ENCODE measurements around the gene SYNPO2. TPM values are rescaled to one million over a fixed set of nuclear protein-coding genes. Genes with fewer than 3 reads are reported as not detected.
"Not testable (repeated sequence)": the region's sequence is repeated elsewhere in the genome, so short reads cannot be mapped to it uniquely, and the experiment has no call there.

The SYNPO2 gene
- total RNA-seq, 1 donor from 2014 or later, result 0.47 TPM

DNA sequence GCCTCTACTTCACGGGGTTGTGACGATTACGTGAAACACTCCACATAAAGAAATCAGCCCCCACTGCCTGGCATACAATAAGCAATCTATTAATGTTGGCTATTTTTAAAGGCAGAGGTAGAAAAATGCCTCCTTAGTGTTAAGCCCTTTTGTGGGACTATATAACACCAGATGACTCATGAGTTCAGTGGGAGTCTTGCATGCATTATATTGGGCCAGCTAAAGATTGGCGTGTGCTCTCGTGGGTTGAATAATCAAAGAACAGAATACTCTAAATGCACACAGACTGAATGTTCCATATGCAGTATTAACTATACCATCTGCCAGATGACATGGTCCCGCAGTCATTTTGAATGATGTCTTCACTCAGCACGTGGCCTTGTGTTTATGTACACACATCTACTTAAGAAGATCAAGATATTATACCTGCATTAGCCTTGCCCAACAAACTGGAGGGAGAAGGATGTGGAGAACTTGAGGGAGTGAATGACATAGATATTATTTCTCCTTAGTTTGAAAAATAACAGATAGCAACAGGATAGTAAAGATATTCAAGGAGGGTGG, 162.0 kb downstream of the SYNPO2 start:
- DNase-seq (ENCODE audit: extremely low read depth, low read depth, low spot score), result no peak

DNA sequence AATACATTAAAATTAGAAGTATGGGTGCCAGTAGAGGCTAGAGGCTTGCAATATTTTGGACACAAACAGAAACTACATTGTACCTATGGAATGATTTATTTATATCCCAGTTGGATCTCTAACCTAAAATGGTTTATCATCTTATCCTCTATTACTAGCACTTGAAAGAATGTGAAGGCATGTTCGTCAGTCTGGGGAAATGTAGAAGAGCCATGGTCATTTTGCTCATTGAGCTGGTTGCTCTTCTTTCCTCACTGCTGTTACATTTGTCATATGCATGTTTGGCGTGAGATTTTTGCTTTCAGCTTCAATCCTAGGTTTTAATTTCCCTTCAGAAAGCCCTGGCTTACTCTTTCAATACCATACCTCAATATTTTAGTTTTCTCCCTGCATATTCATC, 164.6 kb downstream of the SYNPO2 start:
- DNase-seq (ENCODE audit: extremely low read depth, low read depth, low spot score), result no peak

DNA sequence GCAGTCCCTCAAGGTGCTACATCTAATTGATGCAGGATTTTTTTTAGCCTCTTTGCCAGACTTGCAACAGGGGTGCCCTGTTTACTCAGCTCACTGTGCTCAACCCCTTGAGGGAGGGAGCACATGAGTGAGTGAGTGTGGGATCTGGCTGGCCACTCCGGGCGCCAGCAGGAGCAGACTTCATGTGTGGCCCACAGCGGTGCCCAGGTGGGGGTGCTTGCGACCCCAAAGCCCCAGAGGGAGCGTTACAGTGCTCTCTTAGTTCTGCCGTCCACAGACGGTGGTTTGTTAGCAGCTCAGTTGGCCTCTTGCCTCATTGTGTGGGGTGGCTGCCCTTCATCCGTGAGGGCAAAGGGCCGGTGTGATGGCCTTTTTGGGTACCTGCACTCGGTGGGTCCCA, 165.3 kb downstream of the SYNPO2 start:
- DNase-seq (ENCODE audit: extremely low read depth, low read depth, low spot score), result no peak

DNA sequence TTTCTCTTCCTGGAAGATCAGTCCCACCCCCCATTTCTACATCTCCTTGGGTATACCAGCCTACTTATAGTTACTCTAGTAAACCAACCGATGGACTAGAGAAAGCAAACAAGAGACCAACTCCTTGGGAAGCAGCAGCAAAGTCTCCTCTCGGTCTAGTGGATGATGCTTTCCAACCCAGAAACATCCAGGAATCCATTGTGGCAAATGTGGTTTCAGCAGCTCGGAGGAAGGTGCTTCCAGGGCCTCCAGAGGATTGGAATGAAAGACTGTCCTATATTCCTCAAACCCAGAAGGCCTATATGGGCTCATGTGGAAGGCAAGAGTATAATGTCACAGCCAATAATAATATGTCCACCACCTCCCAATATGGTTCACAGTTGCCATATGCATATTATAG, 168.8 kb downstream of the SYNPO2 start:
- no peak for DNase-seq (ENCODE audit: extremely low read depth, low read depth, low spot score)

DNA sequence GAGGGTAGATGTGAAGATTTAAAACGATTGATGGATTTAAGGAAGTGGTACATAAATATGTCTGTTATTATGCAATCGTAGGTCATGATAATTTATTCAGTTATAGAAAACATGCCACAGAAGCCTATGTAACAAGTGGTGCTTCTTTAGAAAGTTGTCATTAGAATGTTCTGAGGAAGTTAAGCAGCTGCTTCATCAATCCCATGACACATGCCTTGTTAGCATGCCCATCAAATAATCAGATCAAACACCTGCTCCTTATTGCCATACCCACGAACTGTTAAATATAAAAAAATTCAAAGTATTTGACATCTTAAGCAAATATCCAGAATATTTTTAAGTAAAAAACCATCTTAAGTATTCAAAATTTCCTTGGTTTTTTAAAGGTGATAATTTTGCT, 170.6 kb downstream of the SYNPO2 start:
- DNase-seq (ENCODE audit: extremely low read depth, low read depth, low spot score), result no peak

DNA sequence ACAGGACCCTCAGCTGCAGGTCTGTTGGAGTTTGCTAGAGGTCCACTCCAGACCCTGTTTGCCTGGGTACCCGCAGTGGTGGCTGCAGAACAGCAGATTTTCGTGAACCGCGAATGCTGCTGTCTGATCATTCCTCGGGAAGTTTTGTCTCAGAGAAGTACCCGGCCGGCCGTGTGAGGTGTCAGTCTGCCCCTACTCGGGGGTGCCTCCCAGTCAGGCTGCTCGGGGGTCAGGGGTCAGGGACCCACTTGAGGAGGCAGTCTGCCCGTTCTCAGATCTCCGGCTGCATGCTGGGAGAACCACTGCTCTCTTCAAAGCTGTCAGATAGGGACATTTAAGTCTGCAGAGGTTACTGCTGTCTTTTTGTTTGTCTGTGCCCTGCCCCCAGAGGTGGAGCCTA, 178.5 kb downstream of the SYNPO2 start:
- DNase-seq (ENCODE audit: extremely low read depth, low read depth, low spot score), result not testable (repeated sequence)

DNA sequence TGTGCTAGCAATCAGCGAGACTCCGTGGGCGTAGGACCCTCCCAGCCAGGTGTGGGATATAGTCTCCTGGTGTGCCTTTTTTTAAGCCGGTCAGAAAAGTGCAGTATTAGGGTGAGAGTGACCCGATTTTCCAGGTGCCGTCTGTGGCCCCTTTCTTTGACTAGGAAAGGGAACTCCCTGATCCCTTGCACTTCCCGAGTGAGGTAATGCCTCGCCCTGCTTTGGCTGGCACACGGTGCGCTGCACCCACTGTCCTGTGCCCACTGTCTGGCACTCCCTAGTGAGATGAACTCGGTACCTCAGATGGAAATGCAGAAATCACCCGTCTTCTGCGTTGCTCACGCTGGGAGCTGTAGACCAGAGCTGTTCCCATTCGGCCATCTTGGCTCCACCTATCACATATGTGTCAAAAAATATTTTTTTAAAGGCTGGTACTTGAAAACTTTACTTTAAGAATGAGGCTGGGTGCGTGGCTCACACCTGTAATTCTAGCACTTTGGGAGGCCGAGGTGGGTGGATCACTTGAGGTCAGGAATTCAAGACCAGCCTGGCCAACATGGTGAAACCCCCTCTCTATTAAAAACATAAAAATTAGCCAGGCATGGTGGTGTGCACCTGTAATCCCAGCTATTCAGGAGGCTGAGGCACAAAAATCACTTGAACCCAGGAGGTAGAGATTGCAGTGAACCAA, 179.2 kb downstream of the SYNPO2 start:
- DNase-seq (ENCODE audit: extremely low read depth, low read depth, low spot score), result not testable (repeated sequence)

DNA sequence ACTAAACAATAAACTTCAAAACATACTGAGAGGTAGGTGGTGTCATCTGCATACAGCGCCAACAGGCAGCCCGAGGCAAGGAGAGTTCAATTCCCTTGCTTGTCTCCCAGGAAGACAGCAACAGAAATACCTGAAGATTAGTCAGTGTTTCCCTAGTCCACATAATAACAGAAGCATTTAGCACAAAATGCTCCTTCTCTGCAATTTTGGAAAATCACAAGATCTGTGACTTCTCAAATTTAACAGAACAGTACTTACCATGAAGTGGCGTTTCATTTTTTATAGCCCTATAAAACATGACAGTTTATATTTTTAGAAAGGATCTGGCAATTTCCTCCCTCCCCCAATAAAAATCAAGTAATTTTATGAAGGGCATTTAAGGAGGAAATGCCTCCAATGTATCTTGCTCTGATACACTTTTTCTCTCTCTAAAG, 179.9 kb downstream of the SYNPO2 start:
- no peak for DNase-seq (ENCODE audit: extremely low read depth, low read depth, low spot score)

DNA sequence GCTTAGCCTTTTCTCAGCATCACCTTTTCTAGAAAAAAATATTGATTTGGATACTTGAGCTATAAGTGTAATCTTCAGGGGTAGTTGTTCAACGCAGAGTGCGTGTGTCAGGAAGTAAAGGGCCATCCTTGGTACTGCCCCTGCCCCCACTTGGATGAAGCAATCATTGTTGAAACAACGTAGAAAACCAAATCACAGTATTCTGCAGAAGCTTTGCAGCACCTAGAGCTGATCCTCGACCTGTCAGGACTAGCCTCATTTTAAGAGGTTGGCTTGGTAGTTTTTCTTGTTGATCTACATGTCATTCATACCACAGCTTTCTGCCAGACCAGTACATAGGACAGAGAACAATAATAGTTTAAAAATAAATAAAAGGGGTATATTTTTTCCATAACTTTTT, 181.6 kb downstream of the SYNPO2 start:
- DNase-seq (ENCODE audit: extremely low read depth, low read depth, low spot score), result no peak

DNA sequence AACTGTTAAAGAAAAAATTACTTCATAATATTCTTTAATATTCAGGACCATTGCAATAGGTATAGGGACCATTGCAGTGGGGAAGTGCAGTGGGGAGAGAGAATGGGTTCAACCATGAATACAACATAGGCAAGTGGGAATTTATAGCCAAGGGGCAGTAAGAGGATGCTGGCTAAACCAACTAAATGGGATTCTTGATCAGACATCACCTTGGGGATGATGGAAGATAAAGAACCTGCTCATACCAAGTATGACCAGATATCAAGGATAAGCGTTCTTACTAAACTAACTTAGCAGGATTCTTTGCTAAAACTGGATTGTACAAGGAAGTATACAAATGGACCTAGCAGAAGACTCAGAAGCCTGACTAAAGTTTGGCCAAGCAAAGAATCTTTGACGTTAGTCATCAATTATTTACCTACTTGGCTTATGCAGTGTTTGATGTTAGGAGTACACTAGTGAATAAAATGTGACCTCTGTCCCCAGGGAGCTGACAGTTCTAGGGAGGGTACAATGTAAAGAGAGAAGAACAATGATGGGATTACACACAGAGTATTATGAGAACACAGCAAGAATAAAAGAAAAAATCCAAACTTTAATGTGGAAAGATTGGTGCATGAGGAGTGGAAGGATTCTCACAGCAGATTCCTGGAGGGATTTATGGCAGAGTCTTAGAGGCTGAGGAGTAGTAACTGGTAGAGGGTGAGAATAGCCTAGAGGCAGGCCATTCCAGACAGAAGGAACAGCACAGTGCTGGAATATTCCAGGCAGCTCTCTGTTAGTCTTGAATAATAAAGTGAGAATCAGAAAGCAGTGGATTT, 192.3 kb downstream of the SYNPO2 start:
- no peak for DNase-seq (ENCODE audit: extremely low read depth, low read depth, low spot score)

DNA sequence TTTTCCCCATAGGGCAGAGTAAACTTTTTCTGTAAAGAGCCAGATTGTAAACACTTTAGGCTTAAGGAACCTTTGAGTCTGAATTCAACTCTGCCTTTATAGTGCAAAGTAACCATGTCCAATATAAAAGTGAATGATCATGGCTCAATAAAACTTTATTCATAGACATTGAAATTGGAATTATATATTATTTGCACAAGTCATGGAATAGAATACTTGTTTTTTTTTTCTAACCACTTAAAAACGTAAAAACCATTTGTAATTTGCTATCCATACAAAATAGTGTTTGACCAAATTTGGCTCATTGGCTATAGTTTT, 192.8 kb downstream of the SYNPO2 start:
- DNase-seq (ENCODE audit: extremely low read depth, low read depth, low spot score), result no peak

DNA sequence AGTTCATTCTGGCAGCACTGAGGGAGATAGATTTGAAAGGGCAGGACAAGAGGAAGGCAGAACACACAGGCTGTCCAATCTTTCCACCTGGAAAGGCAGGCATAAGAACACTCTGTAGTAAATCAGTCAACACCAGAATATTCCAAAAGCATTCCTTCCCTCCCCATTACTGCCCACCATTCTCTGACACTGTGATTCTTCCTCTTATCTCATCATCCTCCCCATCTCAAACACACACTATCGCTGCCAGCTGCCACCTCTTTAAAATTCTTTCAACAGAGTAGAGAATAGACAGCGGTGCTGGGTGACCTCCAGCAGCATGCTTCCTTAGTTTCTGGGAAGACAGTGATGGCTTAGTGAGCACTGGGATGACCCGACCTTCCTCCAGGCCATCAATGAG, 193.3 kb downstream of the SYNPO2 start:
- DNase-seq (ENCODE audit: extremely low read depth, low read depth, low spot score), result no peak

DNA sequence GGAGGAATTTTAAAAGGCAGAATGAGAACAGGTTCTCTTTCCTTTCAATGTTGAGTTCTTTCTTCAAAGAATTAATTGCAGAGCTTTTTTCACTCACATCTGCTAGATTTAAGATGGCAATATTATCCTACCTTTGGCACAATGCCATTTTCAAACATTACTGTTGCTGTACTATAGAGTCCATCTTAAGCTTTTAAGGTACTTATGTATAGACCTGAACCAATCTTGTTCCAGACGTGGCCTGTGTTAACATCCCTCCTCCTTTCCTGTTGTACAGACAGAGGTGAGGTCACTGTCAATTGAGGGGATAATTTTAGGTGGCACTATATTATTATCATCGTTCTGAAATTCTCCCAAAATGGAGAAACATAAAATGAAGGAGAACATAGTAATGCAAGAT, 194.0 kb downstream of the SYNPO2 start:
- DNase-seq (ENCODE audit: extremely low read depth, low read depth, low spot score), result no peak

DNA sequence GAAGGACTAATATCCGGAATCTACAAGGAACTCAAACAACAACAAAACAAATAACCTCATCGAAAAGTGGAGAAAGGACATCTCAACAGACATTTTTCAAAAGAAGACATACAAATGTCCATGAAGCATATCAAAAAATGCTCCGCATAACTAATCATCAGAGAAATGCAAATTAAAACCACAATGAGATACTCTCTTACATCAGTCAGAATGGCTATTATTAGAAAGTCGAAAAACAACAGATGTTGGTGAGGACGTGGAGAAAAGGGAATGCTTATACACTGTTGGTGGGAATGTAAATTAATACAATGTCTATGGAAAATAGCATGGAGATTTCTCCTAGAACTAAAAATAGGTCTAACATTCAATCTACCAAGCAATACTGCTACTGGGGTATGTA, 195.9 kb downstream of the SYNPO2 start:
- no peak for DNase-seq (ENCODE audit: extremely low read depth, low read depth, low spot score)

DNA sequence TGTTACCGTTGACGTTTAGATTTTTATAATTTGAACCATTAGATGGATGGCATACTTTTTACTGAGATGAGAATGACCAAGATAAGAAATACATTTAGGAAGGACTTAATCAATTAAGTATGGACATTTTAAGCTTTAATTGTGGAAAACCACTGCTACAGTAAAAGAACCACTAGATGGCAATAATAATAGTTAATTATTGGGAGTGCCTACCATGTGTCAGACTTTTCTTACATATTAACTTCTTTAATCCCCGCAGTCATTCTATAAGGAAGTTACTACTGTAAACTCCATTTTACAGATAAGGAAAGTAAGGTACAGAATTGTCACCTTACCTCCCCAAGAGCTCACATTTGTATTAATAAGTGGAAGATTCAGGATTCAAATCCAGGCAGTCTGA, 198.5 kb downstream of the SYNPO2 start:
- no peak for DNase-seq (ENCODE audit: extremely low read depth, low read depth, low spot score)

DNA sequence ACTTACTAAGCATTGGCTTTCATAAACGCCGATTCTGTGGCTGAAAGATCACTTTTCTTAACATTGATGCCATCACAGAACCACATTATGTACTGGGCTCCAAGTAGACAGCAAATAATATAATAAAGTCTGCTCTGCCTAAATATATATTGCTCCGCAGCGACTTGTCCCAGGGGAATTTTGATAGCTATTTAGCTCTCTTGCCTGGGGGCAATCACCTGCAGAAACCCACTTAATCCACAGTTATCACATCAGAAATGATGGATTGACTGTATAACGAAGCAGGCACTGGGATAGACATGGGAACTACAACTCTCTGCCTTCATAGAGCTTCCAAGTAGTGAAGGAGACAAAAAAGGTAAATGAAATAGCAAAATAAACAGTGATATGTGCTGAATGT, 199.0 kb downstream of the SYNPO2 start:
- no peak for DNase-seq (ENCODE audit: extremely low read depth, low read depth, low spot score)

DNA sequence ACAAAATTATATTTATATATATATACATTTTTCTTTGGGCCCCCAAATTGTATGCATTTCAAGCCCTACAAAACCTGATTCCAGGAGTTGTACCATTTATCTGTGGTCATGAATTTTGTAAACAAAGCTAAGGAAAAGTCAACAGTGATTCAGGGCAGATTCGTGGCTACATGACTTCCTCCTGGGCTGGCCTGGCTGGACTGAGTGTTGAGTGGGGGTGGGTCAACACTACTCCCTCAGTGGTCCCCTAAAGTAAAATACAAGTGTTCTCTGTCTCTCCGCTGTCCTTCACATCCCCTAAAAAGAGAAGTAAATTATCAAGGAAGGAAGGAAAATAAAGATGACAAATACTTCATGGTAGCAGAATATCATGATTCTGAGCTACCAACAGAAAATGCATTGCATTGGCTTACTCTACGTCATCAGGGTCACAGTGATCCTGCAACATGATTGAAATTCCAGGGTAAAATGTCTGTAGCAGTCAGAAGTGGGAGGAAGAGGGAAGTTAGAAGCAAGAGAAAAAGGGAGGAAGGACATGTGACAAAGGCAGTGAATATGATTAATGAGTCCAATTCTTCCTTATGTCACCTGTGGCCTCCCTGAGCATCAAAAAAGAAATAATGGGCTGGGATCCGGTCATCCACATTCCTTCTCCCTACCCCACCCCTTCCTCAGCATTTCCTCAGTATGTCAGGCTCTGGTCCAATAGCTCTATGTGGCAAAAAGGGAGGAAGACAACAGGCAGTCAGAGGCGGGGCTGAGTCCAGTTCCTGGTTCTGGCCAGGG, 204.6 kb downstream of the SYNPO2 start:
- no peak for DNase-seq (ENCODE audit: extremely low read depth, low read depth, low spot score)

DNA sequence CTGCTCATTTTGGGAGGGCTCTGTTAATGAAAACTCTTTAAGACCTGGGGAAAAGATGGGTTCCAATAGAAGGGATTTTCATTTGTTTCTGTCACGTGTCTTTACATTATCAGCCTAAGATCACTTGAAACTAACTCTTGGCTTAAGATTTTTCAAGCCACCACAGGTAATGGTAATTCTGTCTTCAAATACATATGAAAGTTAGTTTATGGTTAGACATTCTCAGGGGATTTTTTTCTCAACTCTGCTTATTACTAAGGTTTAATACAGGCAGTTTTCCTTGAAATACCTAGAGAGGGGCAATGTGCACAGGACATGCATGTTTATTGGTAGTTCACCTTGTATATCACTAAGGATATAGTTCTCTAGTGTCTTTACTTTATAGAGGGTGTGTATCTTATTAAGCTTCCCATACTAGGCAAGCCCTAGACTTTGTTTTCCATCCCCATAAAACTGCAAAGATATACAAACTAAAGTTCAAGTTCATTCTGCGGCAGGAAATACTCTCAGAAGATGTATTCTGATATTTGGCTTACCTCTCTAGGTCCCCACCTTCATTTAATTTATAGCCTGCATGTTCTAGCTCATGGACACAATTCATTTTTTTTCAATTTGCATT, 208.7 kb downstream of the SYNPO2 start:
- no peak for DNase-seq (ENCODE audit: extremely low read depth, low read depth, low spot score)

DNA sequence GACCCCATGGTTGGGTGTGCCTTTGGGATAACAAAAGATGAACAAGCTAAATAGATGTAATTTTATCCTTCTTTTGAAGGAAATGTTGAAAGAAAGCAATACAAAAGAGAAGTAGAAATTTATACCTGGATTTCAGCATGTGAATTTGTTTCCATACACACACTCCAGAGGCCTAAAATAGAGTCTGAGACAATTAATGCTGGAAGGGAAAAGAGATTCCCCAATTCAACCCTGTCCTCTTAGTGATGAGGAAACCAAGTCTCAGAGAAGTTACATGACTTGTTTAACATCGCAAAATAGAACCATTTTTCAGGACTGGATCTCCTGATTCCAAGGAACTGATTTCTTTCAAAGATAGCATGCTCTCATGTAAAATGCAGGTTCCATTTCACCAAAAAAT, 209.7 kb downstream of the SYNPO2 start:
- no peak for DNase-seq (ENCODE audit: extremely low read depth, low read depth, low spot score)

DNA sequence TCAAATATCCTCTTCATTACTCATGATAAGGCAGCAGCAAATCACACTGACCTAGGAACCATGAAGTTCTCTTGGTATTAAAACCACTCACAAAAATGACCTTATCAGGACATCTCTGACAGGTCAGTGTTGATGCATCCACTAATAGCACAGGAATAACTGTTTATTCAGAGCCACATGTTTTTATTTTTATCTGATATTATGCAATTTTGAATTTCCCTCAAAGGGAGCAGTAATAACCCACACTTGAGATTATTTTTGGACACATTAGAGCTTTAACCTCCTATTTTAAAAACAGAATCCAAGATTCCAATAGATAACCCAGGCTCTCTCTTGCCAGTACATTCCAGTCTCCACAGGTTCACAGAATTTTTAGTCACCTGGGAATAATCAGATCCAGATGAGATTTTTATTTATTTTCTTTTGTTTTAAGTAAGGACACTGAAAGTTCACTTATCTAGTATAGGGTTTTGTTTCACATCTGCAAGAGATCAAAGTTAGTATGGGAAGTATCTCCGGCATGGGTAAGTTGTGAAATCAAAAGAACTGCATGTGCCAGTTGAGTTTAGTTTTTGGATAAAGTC, 210.7 kb downstream of the SYNPO2 start:
- DNase-seq (ENCODE audit: extremely low read depth, low read depth, low spot score), result no peak

DNA sequence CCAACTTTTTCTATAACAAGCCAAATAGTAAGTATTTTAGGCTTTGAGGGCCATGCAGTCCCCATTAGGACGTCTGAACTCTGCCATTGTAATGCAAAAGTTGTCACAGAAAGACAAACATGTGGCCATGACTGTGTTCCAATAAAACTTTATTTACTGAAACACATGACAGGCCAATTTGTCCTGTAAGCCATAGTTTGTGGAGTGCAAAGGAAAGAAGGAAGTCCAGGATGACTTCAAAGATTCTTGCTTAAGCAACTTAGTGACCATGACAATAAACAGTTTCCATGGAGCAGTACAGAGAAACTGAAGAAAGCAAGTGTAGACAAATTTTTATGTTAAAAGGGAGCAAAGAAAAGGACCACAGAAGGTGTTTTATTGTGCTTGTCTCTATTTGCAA, 212.0 kb downstream of the SYNPO2 start:
- DNase-seq (ENCODE audit: extremely low read depth, low read depth, low spot score), result no peak

All from glomerular endothelial cell (primary cell).